K562 (cell line): Measurements from ENCODE around the gene SIRT7. TPM values are rescaled to one million over a fixed set of nuclear protein-coding genes. Genes with fewer than 3 reads are reported as not detected.
A peak's percentile ranks its signal among the peaks of the same experiment; 100 is the strongest.

Source experiments
- CBFA2T2 ChIP-seq: fragments of 450-650 bp; conservative IDR thresholded peaks from 2 replicates; pipeline ENCODE4 v1.6.1; 2017; ENCODE audit warnings: mild to moderate bottlenecking
- CEBPG ChIP-seq, 3 experiments: fragments of 200-800 bp in 1 of 3; sonication (Bioruptor generic) in 1 of 3; sonication (generic) in 1 of 3; formaldehyde crosslinking in 1 of 3; IDR thresholded peaks in 2 of 3; conservative IDR thresholded peaks in 1 of 3; 2 replicates each; pipeline versions ENCODE4 v1.6.1 to v1.8.0; 2016 to 2022; ENCODE audit warnings: missing compliant biosample characterization in 2 of 3, missing genetic modification characterization in 2 of 3, mild to moderate bottlenecking in 1 of 3, missing genetic modification reagents in 1 of 3
- DDX20 ChIP-seq: fragments of 450-650 bp; IDR thresholded peaks from 2 replicates; pipeline ENCODE4 v1.6.1; 2016; ENCODE audit warnings: missing genetic modification characterization, low read depth, mild to moderate bottlenecking, missing compliant biosample characterization, moderate library complexity
- HDAC2 ChIP-seq: fragments of 450-650 bp; IDR thresholded peaks from 2 replicates; pipeline ENCODE4 v1.6.1; 2016; ENCODE audit warnings: mild to moderate bottlenecking
- KLF13 ChIP-seq: fragments of 450-650 bp; IDR thresholded peaks from 2 replicates; pipeline ENCODE4 v1.6.1; 2016; ENCODE audit warnings: missing genetic modification characterization, low read depth, mild to moderate bottlenecking, missing compliant biosample characterization, moderate library complexity, borderline replicate concordance
- MYC ChIP-seq, 2 experiments: fragments of 250-450 bp in 1 of 2; sonication (Bioruptor Pico) in 1 of 2; IDR thresholded peaks; 2 replicates each; pipeline versions ENCODE4 v1.5.1 to v1.6.1; 2012 to 2021; ENCODE audit warnings: low read depth in 2 of 2, borderline replicate concordance in 1 of 2, improper control_type of control experiment in 1 of 2, low read length in 1 of 2, mild to moderate bottlenecking in 1 of 2, moderate library complexity in 1 of 2
- NR2C1 ChIP-seq, 2 experiments: fragments of 450-650 bp; IDR thresholded peaks; 2 replicates each; pipeline ENCODE4 v1.6.1; 2017; ENCODE audit warnings: mild to moderate bottlenecking in 2 of 2, antibody characterized with exemption in 1 of 2, inconsistent platforms in 1 of 2, missing compliant biosample characterization in 1 of 2, missing genetic modification characterization in 1 of 2
- PHF8 ChIP-seq: fragments of 200-600 bp; sonication (generic); IDR thresholded peaks from 2 replicates; pipeline ENCODE4 v1.6.1; 2012; ENCODE audit warnings: mixed run types, mild to moderate bottlenecking, inconsistent platforms, low read length, moderate library complexity, borderline replicate concordance
- SIN3B ChIP-seq: fragments of 450-650 bp; IDR thresholded peaks from 2 replicates; pipeline ENCODE4 v1.6.1; 2017; ENCODE audit warnings: low read depth, mild to moderate bottlenecking, moderate library complexity
- SP1 ChIP-seq: sonication (generic); formaldehyde crosslinking; IDR thresholded peaks from 2 replicates; pipeline ENCODE4 v1.8.1; 2022; ENCODE audit warnings: mild to moderate bottlenecking, missing genetic modification reagents
- TCF7 ChIP-seq: sonication (generic); IDR thresholded peaks from 2 replicates; pipeline ENCODE4 v1.6.1; 2016; ENCODE audit warnings: antibody characterized with exemption, borderline replicate concordance
- TRIM24 ChIP-seq, 2 experiments: fragments of 450-650 bp; IDR thresholded peaks; 2 replicates each; pipeline ENCODE4 v1.6.1; 2016
- YY1 ChIP-seq, 3 experiments: IDR thresholded peaks; 2 replicates each; pipeline ENCODE4 v1.6.1; 2011; ENCODE audit warnings: low read length in 2 of 3, mild to moderate bottlenecking in 2 of 3, moderate library complexity in 2 of 3, borderline replicate concordance in 1 of 3, control low read depth in 1 of 3, low read depth in 1 of 3; ENCODE audit not compliant: insufficient read depth in 3 of 3, insufficient replicate concordance in 2 of 3, control insufficient read depth in 1 of 3, insufficient read length in 1 of 3; ENCODE audit errors: extremely low read depth in 1 of 3
- ZNF586 ChIP-seq: fragments of 450-650 bp; formaldehyde crosslinking; conservative IDR thresholded peaks from 2 replicates; pipeline ENCODE4 v1.4.0; 2020; ENCODE audit warnings: mild to moderate bottlenecking, moderate library complexity
- ZNF77 ChIP-seq: fragments of 250-450 bp; sonication (Bioruptor Pico); IDR thresholded peaks from 2 replicates; pipeline ENCODE4 v1.5.0; 2020
- polyA plus RNA-seq, 8 experiments: library from polyadenylated mRNA; depleted of rRNA in 4 of 8; stranded (reverse) in 5 of 8; unstranded in 3 of 8; fragments of >200 nt; fragmentation: Nextera tagmentation in 2 of 8; fragmentation: Illumina TruSeq in 1 of 8; extraction: Ambion mirVana in 2 of 8; extraction: Trizol in 1 of 8; gene quantifications; 2 replicates each; pipeline versions ENCODE4 v1.2.1 to v1.2.3, GENCODE V29; 2011 to 2014; ENCODE audit warnings: inconsistent platforms in 1 of 8, missing spikeins in 1 of 8
- total RNA-seq, 7 experiments: library from RNA; depleted of rRNA in 6 of 7; stranded (reverse); fragments of >200 nt in 6 of 7; fragmentation: Illumina TruSeq in 2 of 7; extraction: Trizol in 2 of 7; gene quantifications; 2 replicates each; pipeline versions ENCODE4 v1.2.1 to v1.2.3, GENCODE V29; 2011 to 2021; ENCODE audit warnings: low replicate concordance in 1 of 7
- TF ChIP-seq, protein P1 (sequence below), 2 experiments: fragments of 450-650 bp; IDR thresholded peaks; 2 replicates each; pipeline ENCODE4 v1.6.1; 2018; ENCODE audit warnings: mild to moderate bottlenecking in 2 of 2, low read depth in 1 of 2; ENCODE audit not compliant: partially characterized antibody in 2 of 2
- TF ChIP-seq, protein P2 (sequence below): fragments of 250-450 bp; sonication (Bioruptor Pico); IDR thresholded peaks from 2 replicates; pipeline ENCODE4 v1.8.0; 2021; ENCODE audit warnings: mild to moderate bottlenecking, moderate library complexity
- TF ChIP-seq, protein P3 (sequence below): IDR thresholded peaks from 2 replicates; pipeline ENCODE4 v1.6.1; 2011; ENCODE audit not compliant: insufficient read length; ENCODE audit errors: extremely low read depth

The SIRT7 gene
- total and polyA plus RNA-seq, 9 of the 15 experiments (the other 6 are each of a cell fraction or from before 2014, with no cell fraction given), result 1.6 to 54.8 (median 20.3) TPM

DNA sequence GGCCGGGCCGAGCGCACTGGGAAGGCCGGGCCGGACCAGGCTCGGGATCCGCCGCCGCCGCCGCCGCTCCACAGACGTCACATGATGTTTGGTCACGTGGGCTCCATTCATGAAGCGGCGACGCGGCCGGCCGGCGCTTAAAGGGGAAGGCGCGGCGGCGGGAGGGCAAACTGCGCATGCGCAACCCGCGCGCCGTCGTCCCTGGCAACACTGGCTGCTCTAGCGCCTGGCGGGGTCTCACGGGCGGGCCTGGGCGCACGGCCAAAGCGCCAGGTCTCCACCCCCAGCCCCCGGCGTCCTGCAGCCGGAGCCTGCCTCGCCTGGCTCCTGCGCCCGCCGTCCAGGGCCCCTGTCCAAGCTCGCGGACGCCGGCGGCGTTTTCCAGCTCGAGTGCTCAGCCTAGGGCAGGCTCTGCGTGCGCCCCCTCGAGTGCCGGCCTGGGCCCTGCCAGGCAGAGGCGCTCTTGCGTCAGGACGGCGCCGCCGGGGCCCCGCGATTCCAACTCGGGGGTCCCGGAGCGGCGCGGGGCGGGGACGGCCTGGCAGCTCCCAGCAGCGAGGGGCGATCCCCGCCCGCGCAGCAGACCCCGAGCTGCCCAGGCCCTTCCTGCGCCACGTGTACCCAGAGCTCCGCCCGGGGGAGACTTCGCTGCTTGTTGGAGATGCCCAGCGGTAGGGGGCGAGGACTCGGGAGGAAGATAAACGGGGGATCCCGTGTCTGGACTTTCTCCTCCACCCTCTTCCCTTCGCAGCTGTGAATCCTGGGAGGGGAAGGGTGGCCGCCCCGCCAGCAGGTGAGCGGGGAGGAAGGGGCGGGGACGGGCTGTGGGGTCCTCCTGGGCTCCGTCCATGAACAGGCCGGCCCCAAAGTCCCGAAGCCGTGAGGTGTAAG, 9.9 kb upstream of the SIRT7 start, which contains the start of gene MAFG (continued):
- no peak for TF ChIP-seq NR2C1 (IDR thresholded peaks at IDR 0.05)
- TF ChIP-seq NR2C1 (tag; IDR thresholded peaks at IDR 0.05), result no peak
- TF ChIP-seq ZNF77 (CRISPR knock-in tag), result no peak
- TF ChIP-seq, protein P1, sequence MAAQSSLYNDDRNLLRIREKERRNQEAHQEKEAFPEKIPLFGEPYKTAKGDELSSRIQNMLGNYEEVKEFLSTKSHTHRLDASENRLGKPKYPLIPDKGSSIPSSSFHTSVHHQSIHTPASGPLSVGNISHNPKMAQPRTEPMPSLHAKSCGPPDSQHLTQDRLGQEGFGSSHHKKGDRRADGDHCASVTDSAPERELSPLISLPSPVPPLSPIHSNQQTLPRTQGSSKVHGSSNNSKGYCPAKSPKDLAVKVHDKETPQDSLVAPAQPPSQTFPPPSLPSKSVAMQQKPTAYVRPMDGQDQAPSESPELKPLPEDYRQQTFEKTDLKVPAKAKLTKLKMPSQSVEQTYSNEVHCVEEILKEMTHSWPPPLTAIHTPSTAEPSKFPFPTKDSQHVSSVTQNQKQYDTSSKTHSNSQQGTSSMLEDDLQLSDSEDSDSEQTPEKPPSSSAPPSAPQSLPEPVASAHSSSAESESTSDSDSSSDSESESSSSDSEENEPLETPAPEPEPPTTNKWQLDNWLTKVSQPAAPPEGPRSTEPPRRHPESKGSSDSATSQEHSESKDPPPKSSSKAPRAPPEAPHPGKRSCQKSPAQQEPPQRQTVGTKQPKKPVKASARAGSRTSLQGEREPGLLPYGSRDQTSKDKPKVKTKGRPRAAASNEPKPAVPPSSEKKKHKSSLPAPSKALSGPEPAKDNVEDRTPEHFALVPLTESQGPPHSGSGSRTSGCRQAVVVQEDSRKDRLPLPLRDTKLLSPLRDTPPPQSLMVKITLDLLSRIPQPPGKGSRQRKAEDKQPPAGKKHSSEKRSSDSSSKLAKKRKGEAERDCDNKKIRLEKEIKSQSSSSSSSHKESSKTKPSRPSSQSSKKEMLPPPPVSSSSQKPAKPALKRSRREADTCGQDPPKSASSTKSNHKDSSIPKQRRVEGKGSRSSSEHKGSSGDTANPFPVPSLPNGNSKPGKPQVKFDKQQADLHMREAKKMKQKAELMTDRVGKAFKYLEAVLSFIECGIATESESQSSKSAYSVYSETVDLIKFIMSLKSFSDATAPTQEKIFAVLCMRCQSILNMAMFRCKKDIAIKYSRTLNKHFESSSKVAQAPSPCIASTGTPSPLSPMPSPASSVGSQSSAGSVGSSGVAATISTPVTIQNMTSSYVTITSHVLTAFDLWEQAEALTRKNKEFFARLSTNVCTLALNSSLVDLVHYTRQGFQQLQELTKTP (IDR thresholded peaks at IDR 0.05; ENCODE audit: low read depth in 1 of 2, partially characterized antibody in 2 of 2), result no peak
- TF ChIP-seq ZNF586 (CRISPR knock-in tag), result no peak
- no peak for TF ChIP-seq KLF13 (tag)
- TF ChIP-seq DDX20 (tag), result no peak
- peak; percentile 78 for TF ChIP-seq CEBPG (CRISPR knock-in tag; IDR thresholded peaks at IDR 0.05)
- TF ChIP-seq CEBPG (tag; conservative IDR thresholded peaks at IDR 0.05 in 1 of 2, IDR thresholded peaks at IDR 0.05 in 1 of 2), result peak in 1 of 2 experiments; percentile 26; a peak in 1 of 4 replicates
- TF ChIP-seq SP1 (CRISPR knock-in tag), result 0 out of 2 replicates have a peak, but pooled peaks have one; percentile 21
- TF ChIP-seq YY1 (IDR thresholded peaks at IDR 0.05; ENCODE audit: borderline replicate concordance in 1 of 3, control insufficient read depth in 1 of 3, extremely low read depth in 1 of 3, insufficient read depth in 3 of 3, insufficient read length in 1 of 3, insufficient replicate concordance in 2 of 3, low read depth in 1 of 3, low read length in 2 of 3), result peak in 1 of 3 experiments; percentile 63
- peak; percentile 87 for TF ChIP-seq CBFA2T2
- TF ChIP-seq, protein P2, sequence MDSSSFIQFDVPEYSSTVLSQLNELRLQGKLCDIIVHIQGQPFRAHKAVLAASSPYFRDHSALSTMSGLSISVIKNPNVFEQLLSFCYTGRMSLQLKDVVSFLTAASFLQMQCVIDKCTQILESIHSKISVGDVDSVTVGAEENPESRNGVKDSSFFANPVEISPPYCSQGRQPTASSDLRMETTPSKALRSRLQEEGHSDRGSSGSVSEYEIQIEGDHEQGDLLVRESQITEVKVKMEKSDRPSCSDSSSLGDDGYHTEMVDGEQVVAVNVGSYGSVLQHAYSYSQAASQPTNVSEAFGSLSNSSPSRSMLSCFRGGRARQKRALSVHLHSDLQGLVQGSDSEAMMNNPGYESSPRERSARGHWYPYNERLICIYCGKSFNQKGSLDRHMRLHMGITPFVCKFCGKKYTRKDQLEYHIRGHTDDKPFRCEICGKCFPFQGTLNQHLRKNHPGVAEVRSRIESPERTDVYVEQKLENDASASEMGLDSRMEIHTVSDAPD (CRISPR knock-in tag), result no peak
- peak; percentile 24; the same call in 1 of the 2 replicates for TF ChIP-seq TCF7
- peak; percentile 42; the same call in 1 of the 2 replicates for TF ChIP-seq SIN3B
- peak in 1 of 2 experiments; percentile 91; a peak in 2 of 4 replicates for TF ChIP-seq TRIM24 (IDR thresholded peaks at IDR 0.05)
- TF ChIP-seq MYC (IDR thresholded peaks at IDR 0.05; ENCODE audit: low read depth, low read length), result peak; percentile 59
- TF ChIP-seq MYC (CRISPR knock-in tag; IDR thresholded peaks at IDR 0.05; ENCODE audit: borderline replicate concordance, low read depth), result no peak
- 0 out of 2 replicates have a peak, but pooled peaks have one; percentile 22 for TF ChIP-seq HDAC2
- TF ChIP-seq, protein P3, sequence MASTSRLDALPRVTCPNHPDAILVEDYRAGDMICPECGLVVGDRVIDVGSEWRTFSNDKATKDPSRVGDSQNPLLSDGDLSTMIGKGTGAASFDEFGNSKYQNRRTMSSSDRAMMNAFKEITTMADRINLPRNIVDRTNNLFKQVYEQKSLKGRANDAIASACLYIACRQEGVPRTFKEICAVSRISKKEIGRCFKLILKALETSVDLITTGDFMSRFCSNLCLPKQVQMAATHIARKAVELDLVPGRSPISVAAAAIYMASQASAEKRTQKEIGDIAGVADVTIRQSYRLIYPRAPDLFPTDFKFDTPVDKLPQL, result no peak
- TF ChIP-seq PHF8, result peak; percentile 52; the same call in 1 of the 2 replicates
